Embryonic facial prominence (tissue), 1 donor: Measurements from ENCODE around the gene YPEL4.

Experiments used
- DNase-seq: peaks from one replicate; pipeline ENCODE4 v3.0.0-alpha.2; 2016; ENCODE audit errors: extremely low spot score

YPEL4 gene

GRCh38 chr11:57633394-57634070 is 16.2 kb downstream of the YPEL4 start:
- DNase-seq: no peak

- DNase-seq: no peak
Measured at GRCh38 chr11:57632116-57632515, 17.6 kb downstream of the YPEL4 start.

GRCh38 chr11:57630171-57630570 is 19.5 kb downstream of the YPEL4 start:
- no peak for DNase-seq

- no peak for DNase-seq
Measured at GRCh38 chr11:57626895-57627294, 22.8 kb downstream of the YPEL4 start.

GRCh38 chr11:57624864-57625263 is 24.8 kb downstream of the YPEL4 start:
- DNase-seq: no peak

GRCh38 chr11:57622263-57622662 is 27.4 kb downstream of the YPEL4 start:
- DNase-seq: no peak

- no peak for DNase-seq
Measured at GRCh38 chr11:57620467-57620866, 29.2 kb downstream of the YPEL4 start.

- no peak for DNase-seq
Measured at GRCh38 chr11:57619331-57619730, 30.4 kb downstream of the YPEL4 start.

GRCh38 chr11:57618438-57618837 is 31.3 kb downstream of the YPEL4 start:
- no peak for DNase-seq

GRCh38 chr11:57616595-57616994 is 33.1 kb downstream of the YPEL4 start:
- DNase-seq: no peak

GRCh38 chr11:57615308-57615707 is 34.4 kb downstream of the YPEL4 start:
- no peak for DNase-seq

GRCh38 chr11:57614234-57614772 is 35.4 kb downstream of the YPEL4 start:
- DNase-seq: no peak

GRCh38 chr11:57610170-57610569 is 39.5 kb downstream of the YPEL4 start:
- DNase-seq: no peak

- DNase-seq: no peak
Measured at GRCh38 chr11:57605028-57605420, 44.7 kb downstream of the YPEL4 start.

GRCh38 chr11:57604296-57605027 is 45.2 kb downstream of the YPEL4 start:
- DNase-seq: no peak

GRCh38 chr11:57601297-57601696 is 48.4 kb downstream of the YPEL4 start:
- no peak for DNase-seq

- DNase-seq: no peak
Measured at GRCh38 chr11:57599381-57599780, 50.3 kb downstream of the YPEL4 start.

GRCh38 chr11:57598831-57599155 is 50.9 kb downstream of the YPEL4 start:
- no peak for DNase-seq

- peak; percentile 69 for DNase-seq
Measured at GRCh38 chr11:57597916-57598830, 51.5 kb downstream of the YPEL4 start.

- no peak for DNase-seq
Measured at GRCh38 chr11:57597461-57597915, 52.2 kb downstream of the YPEL4 start, which contains the start of gene SERPING1. Gene SERPING1, plus strand, starts transcription at chr11:57597685. Its CDS starts 586 bp downstream, at chr11:57598271.

GRCh38 chr11:57596266-57596885 is 53.3 kb downstream of the YPEL4 start:
- DNase-seq: no peak
